Cardiac muscle cell (in vitro differentiated cells and primary cell): ENCODE data around the gene RSPH3. TPM values are rescaled to one million over a fixed set of nuclear protein-coding genes. Genes with fewer than 3 reads are reported as not detected.
"Not testable (repeated sequence)": the region's sequence is repeated elsewhere in the genome, so short reads cannot be mapped to it uniquely, and the experiment has no call there.

ENCODE experiments used
- DNase-seq, 2 donors: peaks; one replicate each; pipeline versions ENCODE4 v3.0.0 to v3.0.0-alpha.2; 2010 to 2017; ENCODE audit warnings: low read depth in 1 of 2, low spot score in 1 of 2
- H3K27ac ChIP-seq: fragments of 200-600 bp; sonication (generic); 2 replicates; pipeline ENCODE4 v1.5.1; 2016
- H3K27me3 ChIP-seq: fragments of 200-600 bp; sonication (generic); 2 replicates; pipeline ENCODE4 v1.6.0; 2016; ENCODE audit warnings: control low read depth
- H3K36me3 ChIP-seq: fragments of 200-600 bp; sonication (generic); 2 replicates; pipeline ENCODE4 v1.5.1; 2016; ENCODE audit warnings: control low read depth
- H3K4me1 ChIP-seq: fragments of 200-600 bp; sonication (generic); 2 replicates; pipeline ENCODE4 v1.8.1; 2017; ENCODE audit warnings: low read depth, mild to moderate bottlenecking, mixed run types
- H3K4me3 ChIP-seq: fragments of 200-600 bp; sonication (generic); 2 replicates; pipeline ENCODE4 v1.5.1; 2016; ENCODE audit warnings: mild to moderate bottlenecking
- H3K9me3 ChIP-seq: fragments of 200-600 bp; sonication (generic); 2 replicates; pipeline ENCODE4 v1.5.1; 2017; ENCODE audit warnings: low read depth, mild to moderate bottlenecking, control low read depth
- CTCF ChIP-seq: IDR thresholded peaks from 2 replicates; pipeline ENCODE4 v1.5.1; 2012; ENCODE audit warnings: low read depth, mild to moderate bottlenecking, low read length
- polyA plus RNA-seq: library from polyadenylated mRNA; unstranded; fragments of >200 nt; fragmentation: Nextera tagmentation; extraction: Ambion mirVana; gene quantifications from 2 replicates; pipeline ENCODE4 v1.2.1, GENCODE V29; 2016
- total RNA-seq: library from RNA; depleted of rRNA; stranded (reverse); fragments of >200 nt; gene quantifications from 2 replicates; pipeline ENCODE4 v1.2.3, GENCODE V29; 2016

RSPH3 gene
- total and polyA plus RNA-seq, 2 experiments from 2014 or later = 13.8 to 19.7 TPM

GRCh38 chr6:158996856-158997255 is 3.1 kb downstream of the RSPH3 start:
- Histone ChIP-seq H3K27me3 (no peaks in the 10 kb centered on the region), H3K36me3 (no peaks in the 10 kb centered on the region), H3K4me3 (no peak overlapping the region), H3K27ac (no peak overlapping the region), H3K9me3 (no peaks in the 10 kb centered on the region), H3K4me1 (peaks cover 6% of the 10 kb centered on the region)
- DNase-seq = no peak
- no peak for TF ChIP-seq CTCF

GRCh38 chr6:158993639-158994038 is 6.4 kb downstream of the RSPH3 start:
- no peaks in the 10 kb centered on the region for H3K36me3 ChIP-seq
- no peaks in the 10 kb centered on the region for H3K4me1 ChIP-seq
- H3K4me3 ChIP-seq = no peak overlapping the region
- no peak overlapping the region for H3K27ac ChIP-seq
- no peak for DNase-seq
- no peaks in the 10 kb centered on the region for H3K27me3 ChIP-seq
- no peak for TF ChIP-seq CTCF
- no peaks in the 10 kb centered on the region for H3K9me3 ChIP-seq

- TF ChIP-seq CTCF = no peak
- no peak for DNase-seq
- no peaks in the 10 kb centered on the region for H3K36me3 ChIP-seq
- no peak overlapping the region for H3K27ac ChIP-seq
- H3K4me1 ChIP-seq = no peaks in the 10 kb centered on the region
- no peaks in the 10 kb centered on the region for H3K9me3 ChIP-seq
- no peaks in the 10 kb centered on the region for H3K27me3 ChIP-seq
- H3K4me3 ChIP-seq = no peak overlapping the region
Measured at GRCh38 chr6:158991017-158991723, 8.8 kb downstream of the RSPH3 start.

GRCh38 chr6:158989711-158990110 is 10.3 kb downstream of the RSPH3 start:
- H3K27ac ChIP-seq, DNase-seq, H3K9me3 ChIP-seq, H3K4me3 ChIP-seq, H3K27me3 ChIP-seq, H3K4me1 ChIP-seq, H3K36me3 ChIP-seq: not testable (repeated sequence)

GRCh38 chr6:158988477-158988876 is 11.5 kb downstream of the RSPH3 start:
- TF ChIP-seq CTCF = no peak
- Histone ChIP-seq H3K27ac (no peak overlapping the region), H3K27me3 (no peaks in the 10 kb centered on the region), H3K9me3 (no peaks in the 10 kb centered on the region), H3K36me3 (no peaks in the 10 kb centered on the region), H3K4me1 (no peaks in the 10 kb centered on the region), H3K4me3 (no peak overlapping the region)
- no peak for DNase-seq

GRCh38 chr6:158987657-158988056 is 12.3 kb downstream of the RSPH3 start:
- TF ChIP-seq CTCF = no peak

More at GRCh38 chr6:158987657-158988056, 12.3 kb downstream of the RSPH3 start:
- DNase-seq = no peak
- H3K27ac ChIP-seq = no peak overlapping the region
- H3K9me3 ChIP-seq = no peaks in the 10 kb centered on the region
- H3K4me1 ChIP-seq = no peaks in the 10 kb centered on the region
- no peak overlapping the region for H3K4me3 ChIP-seq
- H3K36me3 ChIP-seq = no peaks in the 10 kb centered on the region
- H3K27me3 ChIP-seq = no peaks in the 10 kb centered on the region
